Measurements from ENCODE around the gene BMP6. TPM values are rescaled to one million over a fixed set of nuclear protein-coding genes. Genes with fewer than 3 reads are reported as not detected.

BMP6 gene
- total RNA-seq, 2 donors from 2014 or later = 0.62 to 2.1 TPM

DNA sequence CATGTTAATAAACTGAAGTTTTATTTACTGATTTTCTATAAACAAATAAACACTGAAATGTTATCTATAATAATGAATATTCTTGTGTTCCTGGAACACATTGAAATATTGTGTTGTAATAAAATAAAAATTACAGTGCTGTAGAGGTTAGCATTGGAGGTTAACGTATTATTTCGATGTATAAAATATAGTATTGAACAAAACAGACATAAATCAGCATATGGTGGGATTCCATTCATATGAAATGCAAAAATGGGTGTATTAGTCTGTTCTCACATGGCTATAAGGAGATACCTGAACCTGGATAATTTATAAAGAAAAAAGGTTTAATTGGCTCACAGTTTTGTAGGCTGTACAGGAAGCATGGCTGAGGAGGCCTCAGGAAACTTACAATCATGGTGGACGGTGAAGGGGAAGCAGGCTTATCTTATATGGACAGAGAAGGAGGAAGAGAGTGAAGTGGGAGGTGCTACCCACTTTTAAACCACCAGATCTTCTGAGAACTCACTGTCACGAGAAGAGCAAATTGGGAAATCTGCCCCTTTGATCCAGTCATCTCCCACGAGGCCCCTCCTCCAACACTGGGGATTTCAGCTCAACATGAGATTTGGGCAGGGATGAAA, 24.6 kb upstream of the BMP6 start:
- TF ChIP-seq, protein P1, sequence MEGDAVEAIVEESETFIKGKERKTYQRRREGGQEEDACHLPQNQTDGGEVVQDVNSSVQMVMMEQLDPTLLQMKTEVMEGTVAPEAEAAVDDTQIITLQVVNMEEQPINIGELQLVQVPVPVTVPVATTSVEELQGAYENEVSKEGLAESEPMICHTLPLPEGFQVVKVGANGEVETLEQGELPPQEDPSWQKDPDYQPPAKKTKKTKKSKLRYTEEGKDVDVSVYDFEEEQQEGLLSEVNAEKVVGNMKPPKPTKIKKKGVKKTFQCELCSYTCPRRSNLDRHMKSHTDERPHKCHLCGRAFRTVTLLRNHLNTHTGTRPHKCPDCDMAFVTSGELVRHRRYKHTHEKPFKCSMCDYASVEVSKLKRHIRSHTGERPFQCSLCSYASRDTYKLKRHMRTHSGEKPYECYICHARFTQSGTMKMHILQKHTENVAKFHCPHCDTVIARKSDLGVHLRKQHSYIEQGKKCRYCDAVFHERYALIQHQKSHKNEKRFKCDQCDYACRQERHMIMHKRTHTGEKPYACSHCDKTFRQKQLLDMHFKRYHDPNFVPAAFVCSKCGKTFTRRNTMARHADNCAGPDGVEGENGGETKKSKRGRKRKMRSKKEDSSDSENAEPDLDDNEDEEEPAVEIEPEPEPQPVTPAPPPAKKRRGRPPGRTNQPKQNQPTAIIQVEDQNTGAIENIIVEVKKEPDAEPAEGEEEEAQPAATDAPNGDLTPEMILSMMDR (IDR thresholded peaks at IDR 0.05) = no peak
- intact Hi-C loops (cut with DNase I) = no loop called here

GRCh38 chr6:7703148-7703680, 22.7 kb upstream of the BMP6 start:
- Histone ChIP-seq H3K4me1 (no peaks in the 10 kb centered on the region), H3K36me3 (no peaks in the 10 kb centered on the region), H3K9ac (ENCODE audit: low read depth in 2 of 2, low read length in 2 of 2) (no peak overlapping the region), H3K9me3 (no peaks in the 10 kb centered on the region), H3K27me3 (no peaks in the 10 kb centered on the region), H3K27ac (no peak overlapping the region), H3K4me3 (no peak overlapping the region)
- TF ChIP-seq, protein P1 (IDR thresholded peaks at IDR 0.05) = no peak
- intact Hi-C loops (cut with DNase I) = no loop called here
- DNase-seq = no peak

More for the DNA sequence above, 24.6 kb upstream of the BMP6 start:
- no peaks in the 10 kb centered on the region for H3K27me3 ChIP-seq
- no peaks in the 10 kb centered on the region for H3K36me3 ChIP-seq
- DNase-seq = no peak
- no peak overlapping the region for H3K27ac ChIP-seq
- H3K4me1 ChIP-seq = no peaks in the 10 kb centered on the region
- H3K9me3 ChIP-seq = no peaks in the 10 kb centered on the region
- H3K4me3 ChIP-seq = no peak overlapping the region
- no peak overlapping the region for H3K9ac ChIP-seq (ENCODE audit: low read depth in 2 of 2, low read length in 2 of 2)

DNA sequence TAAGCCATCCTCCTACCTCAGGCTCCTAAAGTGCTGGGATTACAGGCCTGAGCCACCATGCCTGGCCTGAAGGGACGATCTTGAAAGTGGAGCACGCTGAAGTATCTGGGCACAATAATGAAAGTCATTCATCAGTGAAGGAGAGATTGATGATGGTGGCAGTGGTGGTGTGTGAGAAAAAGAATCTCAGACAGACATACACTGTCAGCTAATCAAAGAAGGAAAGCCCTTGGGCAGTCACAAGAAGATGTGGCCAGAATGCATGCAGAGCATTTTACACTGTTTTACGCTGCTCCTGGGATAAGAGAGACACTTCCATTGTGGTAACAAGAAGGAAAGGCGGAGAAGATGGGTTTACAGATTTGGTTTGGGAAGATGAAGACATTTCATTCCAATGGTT, 20.4 kb upstream of the BMP6 start:
- no peaks in the 10 kb centered on the region for H3K36me3 ChIP-seq
- intact Hi-C loops (cut with DNase I) = no loop called here
- no peak for DNase-seq
- no peaks in the 10 kb centered on the region for H3K9me3 ChIP-seq
- no peak overlapping the region for H3K27ac ChIP-seq
- H3K9ac ChIP-seq (ENCODE audit: low read depth in 2 of 2, low read length in 2 of 2) = no peak overlapping the region
- H3K27me3 ChIP-seq = no peaks in the 10 kb centered on the region
- no peak overlapping the region for H3K4me3 ChIP-seq
- TF ChIP-seq, protein P1 (IDR thresholded peaks at IDR 0.05) = no peak
- no peaks in the 10 kb centered on the region for H3K4me1 ChIP-seq

- intact Hi-C loops (cut with DNase I) = no loop called here
- Histone ChIP-seq H3K4me3 (no peak overlapping the region), H3K27me3 (no peaks in the 10 kb centered on the region), H3K4me1 (no peaks in the 10 kb centered on the region), H3K27ac (no peak overlapping the region), H3K9me3 (no peaks in the 10 kb centered on the region), H3K36me3 (no peaks in the 10 kb centered on the region), H3K9ac (ENCODE audit: low read depth in 2 of 2, low read length in 2 of 2) (no peak overlapping the region)
- TF ChIP-seq, protein P1 (IDR thresholded peaks at IDR 0.05) = no peak
- DNase-seq = no peak
Observed at GRCh38 chr6:7706269-7706668, 19.6 kb upstream of the BMP6 start.

DNA sequence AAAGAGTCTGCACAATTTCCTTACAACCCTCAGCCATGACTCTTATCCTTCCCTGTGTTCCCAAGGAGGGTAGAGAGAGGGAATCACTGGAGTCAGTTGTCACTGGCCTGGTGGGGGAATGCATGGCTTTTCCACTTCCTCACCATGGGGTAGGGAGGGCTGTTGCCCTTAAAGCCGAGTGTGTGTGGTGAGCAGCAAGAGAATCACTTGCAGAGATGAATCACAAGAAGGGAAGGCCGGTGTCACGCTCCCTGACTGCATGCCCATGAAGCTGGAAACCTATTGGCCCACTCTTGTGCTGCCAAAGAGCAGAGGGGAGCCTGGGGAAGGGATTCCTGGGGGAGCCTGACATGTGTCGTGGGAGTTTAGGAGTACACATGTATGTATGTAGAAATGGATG, 18.1 kb upstream of the BMP6 start:
- H3K4me3 ChIP-seq = no peak overlapping the region
- H3K9me3 ChIP-seq = no peaks in the 10 kb centered on the region
- DNase-seq = no peak
- H3K9ac ChIP-seq (ENCODE audit: low read depth in 2 of 2, low read length in 2 of 2) = no peak overlapping the region
- no peaks in the 10 kb centered on the region for H3K4me1 ChIP-seq
- H3K27me3 ChIP-seq = no peaks in the 10 kb centered on the region
- intact Hi-C loops (cut with DNase I) = no loop called here
- H3K36me3 ChIP-seq = no peaks in the 10 kb centered on the region
- TF ChIP-seq, protein P1 (IDR thresholded peaks at IDR 0.05) = no peak
- H3K27ac ChIP-seq = no peak overlapping the region
